ENCODE measurements around the gene BRMS1L.
"Not testable (repeated sequence)": the region's sequence is repeated elsewhere in the genome, so short reads cannot be mapped to it uniquely, and the experiment has no call there.

BRMS1L gene

DNA sequence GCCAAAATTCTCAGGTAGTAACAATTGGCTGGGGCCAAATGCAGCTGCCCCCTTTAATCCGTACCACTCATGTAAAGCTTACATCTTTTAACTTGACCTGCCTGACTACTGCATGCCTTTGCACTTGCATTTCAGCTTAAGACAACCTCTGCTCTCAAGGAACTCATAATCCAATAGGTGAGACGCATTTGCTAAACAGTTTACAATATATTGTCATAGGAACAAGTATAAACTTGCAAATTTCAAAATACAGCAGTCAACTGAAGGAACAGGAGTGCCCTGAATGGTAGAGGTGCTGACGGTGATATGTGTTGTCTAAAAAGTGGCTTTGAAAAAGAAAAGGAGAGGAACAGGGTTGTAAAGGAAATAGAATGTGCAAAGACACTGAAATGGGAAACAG is 3.6 kb upstream of the BRMS1L start:
- DNase-seq: no peak

DNA sequence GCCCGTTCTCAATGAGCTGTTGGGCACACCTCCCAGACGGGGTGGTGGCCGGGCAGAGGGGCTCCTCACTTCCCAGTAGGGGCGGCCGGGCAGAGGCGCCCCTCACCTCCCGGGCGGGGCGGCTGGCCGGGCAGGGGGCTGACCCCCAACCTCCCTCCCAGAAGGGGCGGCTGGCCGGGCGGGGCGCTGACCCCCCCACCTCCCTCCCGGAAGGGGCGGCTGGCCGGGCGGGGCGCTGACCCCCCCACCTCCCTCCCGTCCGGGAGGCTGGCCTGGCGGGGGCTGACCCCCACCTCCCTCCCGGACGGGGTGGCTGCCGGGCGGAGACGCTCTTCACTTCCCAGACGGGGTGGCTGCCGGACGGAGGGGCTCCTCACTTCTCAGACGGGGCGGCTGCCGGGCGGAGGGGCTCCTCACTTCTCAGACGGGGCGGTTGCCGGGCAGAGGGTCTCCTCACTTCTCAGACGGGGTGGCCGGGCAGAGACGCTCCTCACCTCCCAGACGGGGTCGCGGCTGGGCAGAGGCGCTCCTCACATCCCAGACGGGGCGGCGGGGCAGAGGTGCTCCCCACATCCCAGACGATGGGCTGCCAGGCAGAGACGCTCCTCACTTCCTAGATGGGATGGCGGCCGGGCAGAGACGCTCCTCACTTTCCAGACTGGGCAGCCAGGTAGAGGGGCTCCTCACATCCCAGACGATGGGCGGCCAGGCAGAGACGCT is 1.5 kb upstream of the BRMS1L start:
- not testable (repeated sequence) for DNase-seq

DNA sequence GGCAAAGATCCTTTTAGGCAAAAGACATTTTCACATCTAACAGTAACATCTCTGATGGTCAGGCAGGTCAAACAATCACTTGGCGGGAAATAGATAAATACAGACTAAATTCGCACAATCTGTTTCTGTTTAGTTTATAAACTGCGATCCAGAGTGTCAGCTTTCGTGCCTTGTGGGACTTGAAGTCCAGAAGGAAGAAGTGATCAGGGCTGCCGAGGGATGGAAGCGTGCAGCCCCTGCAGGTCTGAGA is 245 bp upstream of the BRMS1L start:
- no peak for DNase-seq

DNA sequence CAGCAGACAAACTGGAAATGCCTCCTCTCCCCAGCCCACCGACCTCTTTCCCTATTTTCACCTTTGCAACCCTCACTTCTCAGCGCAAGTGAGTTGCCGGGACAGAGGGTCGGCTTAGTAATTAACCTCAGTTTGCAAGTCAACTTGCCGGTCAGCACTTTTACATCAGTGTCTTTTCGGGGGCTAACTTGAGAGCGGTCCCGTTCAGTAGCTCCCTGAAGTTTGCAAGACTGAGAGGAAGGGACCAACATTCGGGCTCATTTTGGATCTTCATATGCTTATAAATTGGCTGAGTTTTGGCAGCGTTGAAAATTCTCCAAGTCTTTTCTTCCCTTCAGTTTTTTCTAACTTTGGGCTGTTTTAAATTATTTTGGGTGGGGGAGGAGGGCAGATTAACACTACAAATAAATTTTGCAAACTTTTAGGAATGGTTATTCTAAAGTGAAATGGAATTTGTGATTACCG is 846 bp downstream of the BRMS1L start:
- no peak for DNase-seq

DNA sequence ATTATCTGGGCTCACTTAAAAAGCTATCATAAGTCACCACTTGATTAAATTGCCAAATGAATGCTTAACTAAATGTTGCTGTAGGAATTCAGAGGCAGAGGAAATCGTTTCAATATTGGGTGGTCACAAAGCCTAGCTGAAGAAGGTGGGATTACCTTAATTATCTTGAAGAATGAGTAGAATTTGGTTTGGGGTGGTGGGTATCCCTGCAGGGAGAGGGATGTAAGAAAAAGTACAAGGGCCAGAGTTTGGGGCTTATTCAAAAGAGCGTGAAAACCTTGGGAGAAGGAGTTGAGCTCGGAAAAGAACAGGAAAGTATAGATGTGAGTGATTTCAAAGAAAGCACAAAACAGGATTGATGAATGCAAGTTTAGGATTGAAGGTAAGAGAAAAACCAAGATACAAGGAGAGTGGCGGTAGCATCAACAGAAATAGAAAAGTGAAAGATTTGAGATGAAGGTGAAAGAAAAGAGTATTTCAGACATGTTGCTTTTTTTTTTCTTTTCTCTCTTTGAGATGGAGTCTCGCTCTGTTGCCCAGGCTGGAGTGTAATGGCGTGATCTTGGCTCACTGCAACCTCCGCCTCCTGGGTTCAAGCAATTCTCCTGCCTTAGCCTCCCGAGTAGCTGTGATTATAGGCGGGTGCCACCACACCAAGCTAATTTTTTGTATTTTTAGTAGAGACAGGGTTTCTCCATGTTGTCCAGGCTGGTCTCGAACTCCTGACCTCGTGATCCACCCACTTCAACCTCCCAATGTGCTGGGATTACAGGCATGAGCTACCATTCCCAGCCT is 1.7 kb downstream of the BRMS1L start:
- DNase-seq: no peak

DNA sequence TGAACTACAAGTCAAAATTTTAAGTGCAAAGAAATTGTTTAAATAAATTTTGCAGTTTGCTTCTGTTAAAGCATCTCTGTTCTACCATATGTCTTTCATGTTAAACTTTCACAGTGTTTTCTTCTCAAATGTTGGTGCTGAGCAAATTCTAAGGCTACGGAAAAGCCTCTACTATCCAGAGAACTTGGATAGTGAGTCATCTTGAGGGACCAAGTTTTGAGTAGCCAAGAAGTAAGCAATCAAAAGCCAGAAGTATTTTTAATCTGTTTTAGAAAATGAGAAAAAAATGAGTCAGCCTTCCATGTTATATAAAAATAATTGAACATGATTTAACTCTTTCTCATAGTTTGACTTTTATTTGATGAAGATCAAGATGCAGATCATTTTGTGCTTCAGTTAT is 3.3 kb downstream of the BRMS1L start:
- DNase-seq: no peak

DNA sequence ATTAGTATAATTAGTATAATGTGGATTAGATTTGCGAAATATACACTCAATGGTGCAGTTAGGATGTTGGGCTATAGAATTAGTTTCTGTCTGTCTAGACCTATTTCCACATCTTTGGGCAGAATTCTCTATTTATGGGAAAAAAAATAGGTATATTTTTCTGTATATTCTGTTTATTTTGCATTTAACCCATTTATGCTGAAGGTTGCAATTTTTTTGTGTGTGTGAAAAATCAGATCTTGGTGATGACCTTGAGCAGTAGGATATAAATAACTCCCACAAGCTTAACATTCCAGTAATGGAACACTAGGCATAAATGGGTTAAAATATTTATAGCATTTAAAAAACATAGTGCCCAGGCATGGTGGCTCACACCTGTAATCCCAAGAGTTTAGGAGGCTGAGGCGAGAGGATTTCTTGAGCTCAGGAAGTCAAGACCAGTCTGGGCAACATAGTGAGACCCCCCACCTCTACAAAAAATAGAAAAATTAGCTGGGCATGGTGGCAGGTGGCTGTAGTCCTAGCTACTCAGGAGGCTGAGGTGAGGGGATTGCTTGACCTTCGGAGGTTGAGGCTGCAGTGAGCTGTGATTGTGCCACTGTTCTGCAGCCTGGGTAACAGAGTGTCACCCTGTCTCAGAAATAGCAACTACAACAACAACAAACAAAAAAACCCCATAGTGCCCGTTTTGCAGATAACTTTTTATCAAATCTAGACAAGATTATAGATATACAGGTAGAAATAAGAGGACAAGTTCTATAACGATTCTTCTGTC is 9.3 kb downstream of the BRMS1L start:
- DNase-seq: no peak

DNA sequence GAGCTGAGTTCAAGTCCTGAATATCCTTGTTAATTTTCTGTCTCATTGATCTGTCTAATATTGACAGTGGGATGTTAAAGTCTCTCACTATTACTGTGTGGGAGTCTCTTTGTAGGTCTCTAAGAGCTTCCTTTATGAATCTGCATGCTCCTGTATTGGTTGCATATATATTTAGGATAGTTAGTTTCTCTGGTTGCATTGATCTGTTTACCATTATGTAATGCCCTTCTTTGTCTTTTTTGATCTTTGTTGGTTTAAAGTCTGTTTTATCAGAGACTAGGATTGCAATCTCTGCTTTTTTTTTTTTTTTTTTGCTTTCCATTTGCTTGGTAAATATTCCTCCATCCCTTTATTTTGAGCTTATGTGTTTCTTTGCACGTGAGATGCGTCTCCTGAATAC is 15.6 kb downstream of the BRMS1L start:
- not testable (repeated sequence) for DNase-seq

DNA sequence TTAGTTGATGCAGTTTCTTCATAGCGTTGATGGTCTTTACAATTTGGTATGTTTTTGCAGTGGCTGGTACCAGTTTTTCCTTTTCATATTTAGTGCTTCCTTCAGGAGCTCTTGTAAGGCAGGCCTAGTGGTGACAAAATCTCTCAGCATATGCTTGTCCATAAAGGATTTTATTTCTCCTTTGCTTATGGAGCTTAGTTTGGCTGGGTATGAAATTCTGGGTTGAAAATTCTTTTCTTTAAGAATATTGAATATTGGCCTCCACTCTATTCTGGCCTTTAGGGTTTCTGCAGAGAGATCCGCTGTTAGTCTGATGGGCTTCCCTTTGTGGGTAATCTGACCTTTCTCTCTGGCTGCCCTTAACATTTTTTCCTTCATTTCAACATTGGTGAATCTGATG is 16.1 kb downstream of the BRMS1L start:
- not testable (repeated sequence) for DNase-seq

DNA sequence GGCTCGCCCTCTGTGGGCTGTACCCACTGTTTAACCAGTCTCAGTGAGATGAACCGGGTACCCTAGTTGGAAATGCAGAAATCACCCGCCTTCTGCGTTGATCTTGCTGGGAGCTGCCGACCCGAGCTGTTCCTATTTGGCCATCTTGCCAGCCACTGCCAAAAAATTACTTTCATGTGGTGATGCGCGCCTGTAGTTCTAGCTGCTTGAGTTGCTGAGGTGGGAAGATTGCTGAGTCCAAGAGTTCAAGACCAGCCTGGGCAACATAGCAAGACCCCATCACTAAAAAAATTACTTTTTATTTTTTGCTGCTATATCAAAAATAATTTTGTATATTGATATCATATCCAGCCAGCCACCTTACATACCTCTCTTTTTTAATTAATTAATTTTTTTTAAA is 18.4 kb downstream of the BRMS1L start:
- DNase-seq: no peak

DNA sequence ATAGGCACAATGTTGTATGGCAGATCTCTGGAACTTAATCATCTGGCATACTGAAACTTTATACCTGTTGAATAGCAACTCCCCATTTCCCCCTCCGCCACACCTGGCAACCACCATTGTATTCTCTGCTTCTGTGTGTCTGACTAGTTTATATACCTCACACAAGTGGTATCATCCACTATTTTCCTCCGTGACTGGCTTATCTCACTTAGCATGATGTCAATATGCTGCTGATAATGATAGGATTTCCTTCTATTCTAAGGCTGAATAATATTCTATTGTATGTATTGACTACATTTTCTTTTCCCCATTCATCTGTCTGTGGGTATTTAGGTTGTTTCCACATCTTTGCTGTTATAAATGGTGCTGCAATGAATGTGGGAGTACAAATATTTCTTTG is 21.5 kb downstream of the BRMS1L start:
- DNase-seq: no peak

DNA sequence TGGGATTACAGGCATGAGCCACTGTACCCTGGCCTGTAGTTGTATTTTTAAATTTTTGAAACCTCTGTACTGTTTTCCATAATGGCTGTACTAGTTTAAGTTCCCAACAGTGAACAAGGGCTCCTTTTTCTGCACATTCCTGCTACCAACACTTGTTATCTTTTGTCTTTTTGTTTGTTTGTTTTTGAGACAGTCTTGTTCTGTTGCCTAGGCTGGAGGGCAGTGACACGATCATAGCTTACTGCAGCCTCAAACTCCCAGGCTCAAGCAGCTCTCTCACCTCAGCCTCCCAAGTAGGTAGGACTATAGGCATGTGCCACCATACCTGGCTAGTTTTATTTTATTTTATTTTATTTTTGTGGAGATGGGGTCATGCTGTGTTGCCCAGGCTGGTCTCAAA is 23.0 kb downstream of the BRMS1L start:
- DNase-seq: no peak

DNA sequence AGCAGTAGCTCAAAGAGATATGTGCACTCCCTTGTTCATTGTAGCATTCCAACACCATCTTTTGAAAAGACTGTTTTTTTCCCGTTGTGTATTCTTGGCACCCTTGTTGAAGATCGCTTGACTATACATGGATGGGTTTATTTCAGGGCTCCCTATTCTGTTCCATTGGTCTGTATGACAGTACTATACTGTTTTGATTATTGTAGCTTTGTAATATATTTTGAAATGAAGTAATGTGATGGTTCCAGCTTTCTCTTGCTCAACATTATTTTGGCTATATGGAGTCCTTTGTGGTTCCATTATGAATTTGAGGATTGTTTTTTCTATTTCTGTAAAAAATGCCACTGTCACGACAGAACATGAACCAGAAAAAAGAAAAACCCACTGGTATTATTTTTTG is 25.7 kb downstream of the BRMS1L start:
- DNase-seq: no peak

DNA sequence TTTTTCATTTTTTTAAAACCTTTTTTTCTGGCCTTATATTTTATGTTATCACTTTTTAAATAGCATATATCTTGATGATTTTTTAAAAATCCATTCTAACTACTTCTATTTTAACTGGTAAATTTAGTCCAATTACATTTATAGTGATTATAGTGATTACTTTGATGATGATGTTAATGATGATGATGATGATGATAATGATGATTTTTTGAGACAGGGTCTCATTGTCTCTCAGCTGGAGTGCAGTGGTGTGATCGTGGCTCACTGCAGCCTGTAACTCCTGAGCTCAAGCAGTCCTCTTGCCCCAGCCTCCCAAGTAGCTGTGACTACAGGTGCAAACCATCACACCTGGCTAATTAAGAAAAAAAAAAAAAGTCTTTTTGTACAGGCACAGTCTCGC is 27.1 kb downstream of the BRMS1L start:
- DNase-seq: no peak

DNA sequence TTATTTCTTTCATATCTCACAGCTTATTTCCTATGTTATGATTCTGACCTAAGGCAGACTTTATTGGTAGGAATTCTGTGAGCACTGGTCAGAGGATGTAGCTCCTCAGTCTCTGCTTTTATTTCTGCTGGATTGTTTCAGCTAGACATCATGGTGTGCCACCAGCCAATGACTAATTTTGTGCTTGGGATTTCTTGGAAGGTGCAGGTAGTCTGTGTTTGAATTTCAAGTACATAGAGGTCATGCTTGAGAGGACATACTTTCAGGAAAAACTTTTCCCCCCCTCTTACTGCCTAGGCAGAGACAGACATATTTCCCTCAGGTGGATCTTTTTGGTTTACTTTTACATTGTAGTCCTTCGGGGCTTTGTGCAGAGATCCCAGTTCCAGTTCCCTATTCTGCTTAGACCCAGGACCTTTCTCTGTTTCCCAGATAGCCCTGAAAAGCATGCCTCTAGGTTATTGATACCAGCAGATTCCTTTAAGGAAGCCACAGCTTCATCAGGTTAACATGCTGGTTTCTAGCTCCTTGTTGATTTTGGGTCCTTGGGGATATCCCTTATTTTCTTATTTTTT is 28.6 kb downstream of the BRMS1L start:
- DNase-seq: no peak

DNA sequence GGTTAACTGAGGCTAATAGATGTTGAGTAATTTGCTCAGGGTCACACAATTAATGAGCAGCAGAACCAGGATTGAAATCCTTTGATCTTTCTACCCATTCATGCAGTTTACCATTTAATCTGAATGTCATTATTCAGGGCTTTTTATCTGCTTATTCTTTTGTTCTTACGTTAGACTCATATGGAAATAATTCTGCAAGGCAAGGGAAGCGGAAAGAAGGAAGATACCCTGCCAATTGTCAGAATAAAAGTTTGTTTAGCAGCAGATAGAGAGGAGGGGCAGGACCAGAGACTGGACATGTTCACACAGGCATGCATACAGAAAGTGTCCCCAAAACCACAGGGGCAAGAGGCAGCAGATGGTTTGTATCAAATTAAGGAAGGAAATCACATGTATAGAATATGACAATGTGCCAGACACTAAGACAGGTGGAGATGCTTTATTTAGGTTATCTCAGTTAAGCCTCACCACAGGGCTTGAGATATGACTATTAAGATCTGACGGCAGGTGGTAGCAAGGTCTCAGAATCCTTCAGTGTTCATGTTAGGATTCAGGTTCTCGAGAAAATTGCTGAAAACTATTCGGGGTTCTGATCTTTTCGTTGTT is 29.8 kb downstream of the BRMS1L start:
- DNase-seq: no peak

DNA sequence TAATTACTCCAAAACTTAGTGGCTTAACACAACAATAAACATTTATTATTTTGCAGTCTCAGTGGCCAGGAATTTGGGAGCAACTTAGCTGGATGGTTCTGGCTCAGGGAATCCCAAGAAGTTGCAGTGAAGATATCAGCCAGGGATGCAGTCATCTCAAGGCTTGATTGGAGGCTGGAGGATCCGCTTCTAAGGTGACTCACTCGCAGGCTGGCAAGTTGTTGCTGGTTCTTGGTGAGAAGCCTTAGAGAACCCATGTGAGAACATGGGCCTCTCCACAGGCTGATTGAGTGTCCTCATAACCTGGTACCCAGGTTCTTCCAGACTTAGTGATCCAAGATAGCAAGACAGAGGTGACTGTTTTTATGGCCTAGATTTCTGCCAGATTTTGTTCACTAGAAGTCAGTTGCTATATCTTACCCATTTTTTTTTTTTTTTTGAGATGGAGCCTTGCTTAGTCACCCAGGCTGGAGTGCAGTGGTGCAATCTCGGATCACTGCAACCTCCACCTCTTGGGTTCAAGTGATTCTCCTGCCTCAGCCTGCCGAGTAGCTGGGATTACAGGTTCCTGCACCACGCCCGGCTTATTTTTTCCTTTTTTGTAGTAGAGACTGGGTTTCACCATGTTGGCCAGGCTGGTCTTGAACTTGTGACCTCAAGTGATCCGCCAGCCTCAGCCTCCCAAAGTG is 32.5 kb downstream of the BRMS1L start:
- no peak for DNase-seq

DNA sequence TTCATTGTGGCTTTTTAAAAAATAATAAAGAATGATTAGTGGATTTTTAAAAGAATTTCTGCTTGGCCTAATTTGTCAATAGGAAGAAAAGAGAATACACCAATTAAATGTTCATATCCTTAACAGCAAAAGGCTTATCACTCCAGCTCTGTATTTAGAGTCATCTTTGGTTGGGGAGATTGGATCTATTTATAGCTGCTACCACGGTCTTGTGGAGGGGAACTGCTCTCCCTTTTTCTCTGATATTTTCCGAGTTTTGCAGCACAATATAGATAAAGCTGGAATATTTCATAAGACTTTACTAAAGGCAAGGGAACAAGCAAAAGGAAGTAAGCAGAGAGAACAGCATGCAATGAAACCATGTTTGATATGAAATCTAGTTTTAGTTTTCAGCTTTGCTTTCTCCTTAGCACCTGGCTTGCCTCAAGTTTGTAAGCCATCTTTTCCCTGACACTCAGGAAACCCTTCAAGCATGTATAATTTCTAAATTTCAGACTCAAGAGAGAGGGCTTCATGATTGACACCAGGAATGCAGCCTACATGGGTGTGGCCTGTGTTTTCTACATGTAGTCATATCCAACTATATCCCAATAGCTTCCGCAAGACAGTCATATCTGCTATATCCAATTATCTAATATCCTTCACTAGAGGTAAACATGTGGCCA is 35.2 kb downstream of the BRMS1L start:
- no peak for DNase-seq

DNA sequence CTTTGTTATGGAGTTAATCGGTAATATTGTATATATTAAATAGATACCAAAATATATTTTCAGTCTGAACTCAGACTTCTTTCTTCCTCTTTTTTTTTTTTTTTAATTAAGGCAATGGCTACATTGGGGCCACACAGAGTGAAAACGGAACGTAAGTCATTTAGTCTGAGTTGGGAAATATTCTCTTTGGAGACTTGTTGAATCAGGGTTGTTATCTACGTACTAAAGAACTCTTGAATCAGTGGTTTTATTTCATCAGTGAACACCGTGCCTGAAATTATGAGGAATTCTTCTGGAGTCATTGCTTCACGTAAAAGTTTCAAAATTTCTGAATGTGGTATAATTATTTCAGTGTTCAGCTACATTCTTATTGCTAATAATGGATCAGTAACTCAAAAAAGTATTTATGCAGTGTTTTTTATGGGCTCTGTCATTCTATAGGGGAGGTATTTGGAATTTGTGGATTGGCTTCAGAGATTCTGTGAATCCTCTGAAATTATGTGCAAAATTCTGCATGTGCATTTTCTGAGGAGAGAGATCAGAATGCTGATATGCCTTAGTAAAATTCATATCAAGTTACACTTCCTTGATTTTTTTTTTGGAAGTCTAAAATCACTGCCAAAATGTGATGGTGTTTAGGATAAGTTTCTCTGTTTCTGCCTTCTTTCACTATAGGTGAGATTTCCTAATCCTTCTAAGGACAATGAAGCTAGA is 39.6 kb downstream of the BRMS1L start:
- no peak for DNase-seq

DNA sequence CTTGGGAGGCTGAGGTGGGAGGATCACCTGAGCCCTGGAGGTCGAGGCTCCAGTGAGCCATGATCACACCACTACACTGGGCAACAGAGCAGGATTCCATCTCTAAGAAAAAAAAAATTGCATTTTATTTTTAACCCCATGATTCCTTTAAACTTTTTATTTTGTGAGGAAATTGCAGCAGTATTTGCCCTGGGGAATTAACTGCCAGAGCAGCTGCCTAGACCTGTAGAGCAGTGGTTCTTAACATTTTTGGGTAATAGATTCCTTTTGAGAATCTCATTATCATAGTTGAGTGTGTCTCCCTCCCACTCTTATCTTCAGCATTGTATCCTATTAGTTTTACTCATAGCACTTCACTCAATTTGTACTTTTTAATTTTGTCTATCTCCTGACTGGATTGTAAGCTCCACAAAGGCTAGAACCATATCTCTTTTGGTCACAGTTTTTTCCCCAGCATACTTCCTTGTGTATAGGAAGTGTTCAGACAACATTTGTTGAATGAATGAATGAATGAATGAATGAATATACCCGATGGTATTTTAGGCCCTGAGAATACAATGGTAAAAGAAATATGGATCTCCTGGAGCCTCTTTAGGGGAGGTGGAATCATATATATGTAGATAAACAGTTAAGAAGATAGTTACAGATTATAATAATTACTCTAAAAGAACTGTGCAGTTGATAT is 40.6 kb downstream of the BRMS1L start:
- DNase-seq: no peak

DNA sequence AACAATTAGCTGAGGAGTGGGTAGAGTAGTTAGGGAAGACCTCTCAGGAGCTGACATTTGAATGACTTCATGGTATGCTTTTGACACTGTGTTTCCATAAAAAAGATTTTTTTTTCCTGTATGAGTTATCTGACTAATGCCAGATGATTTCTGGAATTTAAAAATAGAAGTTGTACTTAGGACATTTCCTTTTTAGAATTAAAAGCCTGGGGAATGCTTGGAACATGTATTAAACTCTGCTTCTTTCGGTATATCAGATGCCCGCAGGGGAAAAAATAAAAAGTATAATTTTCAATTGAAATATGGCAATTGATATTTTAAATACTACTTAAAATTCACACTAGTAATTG is 41.1 kb downstream of the BRMS1L start:
- no peak for DNase-seq

All from NCI-H1436 (cell line).